Panc1 (cell line): ENCODE data around the gene GYG2. TPM values are rescaled to one million over a fixed set of nuclear protein-coding genes. Genes with fewer than 3 reads are reported as not detected.
"Not testable (repeated sequence)": the region's sequence is repeated elsewhere in the genome, so short reads cannot be mapped to it uniquely, and the experiment has no call there.

Experiments
- ATAC-seq: fragments of 200-7000 bp; cut with Tn5 transposase; 2 replicates; pipeline ENCODE4 v1.9.1; 2020; ENCODE audit warnings: mild to moderate bottlenecking, moderate library complexity
- BruUV-seq: library from RNA; stranded (reverse); fragments of 400-500 nt; replicated peaks from 2 replicates; lab custom pipeline; 2021; lab: Mats Ljungman, UMichigan
- CTCF ChIA-PET: fragments of 300-600 bp; sonication (Branson Sonifier 250); formaldehyde crosslinking; loops from one replicate; lab custom pipeline; 2022; ENCODE audit warnings: antibody characterized with exemption; lab: Charles Lee
- POLR2A ChIA-PET: fragments of 300-600 bp; sonication (Branson Sonifier 250); formaldehyde crosslinking; loops from one replicate; lab custom pipeline; 2022; ENCODE audit warnings: antibody characterized with exemption; lab: Charles Lee
- DNase-seq: peaks from one replicate; pipeline ENCODE4 v3.0.0-alpha.2; 2010; ENCODE audit warnings: low read depth, low spot score
- H3K27ac ChIP-seq: 2 replicates; pipeline ENCODE4 v1.5.1; 2011; ENCODE audit warnings: mild to moderate bottlenecking, low read length, inconsistent platforms
- H3K27me3 ChIP-seq: fragments of 200-500 bp; sonication (Bioruptor generic); 2 replicates; pipeline ENCODE4 v1.6.0; 2014; ENCODE audit warnings: low read length, inconsistent platforms; ENCODE audit not compliant: control insufficient read depth, insufficient read depth
- H3K36me3 ChIP-seq: fragments of 200-500 bp; sonication (Bioruptor generic); 2 replicates; pipeline ENCODE4 v1.5.1; 2014; ENCODE audit warnings: inconsistent platforms, mild to moderate bottlenecking, low read length, moderate library complexity; ENCODE audit not compliant: control insufficient read depth, insufficient read depth
- H3K4me1 ChIP-seq: 2 replicates; pipeline ENCODE4 v1.5.1; 2011; ENCODE audit warnings: inconsistent platforms, mild to moderate bottlenecking, low read length, moderate library complexity; ENCODE audit not compliant: control insufficient read depth, insufficient read depth
- H3K4me3 ChIP-seq, 2 experiments: 2 replicates each; pipeline ENCODE4 v1.5.1; 2011 to 2012; ENCODE audit warnings: low read depth in 2 of 2, low read length in 2 of 2, mild to moderate bottlenecking in 2 of 2, inconsistent platforms in 1 of 2, moderate library complexity in 1 of 2
- H3K9me3 ChIP-seq: fragments of 200-500 bp; sonication (Bioruptor generic); 2 replicates; pipeline ENCODE4 v1.5.1; 2014; ENCODE audit warnings: low read depth, mild to moderate bottlenecking, inconsistent platforms, low read length, moderate library complexity; ENCODE audit not compliant: control insufficient read depth, insufficient read depth
- CTCF ChIP-seq: fragments of 450-650 bp; IDR thresholded peaks from 2 replicates; pipeline ENCODE4 v1.5.1; 2017; ENCODE audit warnings: mild to moderate bottlenecking
- POLR2AphosphoS5 ChIP-seq: IDR thresholded peaks from 2 replicates; pipeline ENCODE4 v1.6.1; 2012; ENCODE audit warnings: mild to moderate bottlenecking, low read depth, low read length, moderate library complexity
- REST ChIP-seq, 2 experiments: IDR thresholded peaks; 2 replicates each; pipeline ENCODE4 v1.6.1; 2011 to 2012; ENCODE audit warnings: low read depth in 2 of 2, control low read depth in 1 of 2, low read length in 1 of 2, mild to moderate bottlenecking in 1 of 2, moderate library complexity in 1 of 2; ENCODE audit not compliant: insufficient read depth in 1 of 2
- SIN3A ChIP-seq: IDR thresholded peaks from 2 replicates; pipeline ENCODE4 v1.6.1; 2012; ENCODE audit warnings: low read depth, mild to moderate bottlenecking, low read length, moderate library complexity, borderline replicate concordance; ENCODE audit not compliant: insufficient read depth
- TCF7L2 ChIP-seq: IDR thresholded peaks from 2 replicates; pipeline ENCODE4 v1.6.1; 2011; ENCODE audit warnings: mild to moderate bottlenecking, low read depth, low read length, inconsistent platforms
- in situ Hi-C: cut with HindIII; loops from 2 replicates; pipeline ENCODE4 v1.10.0; 2016; ENCODE audit warnings: low sequenced_read_pairs, low pct_unique_long_range_greater_than_20kb
- intact Hi-C: fragments of 100-400 bp; cut with micrococcal nuclease; formaldehyde crosslinking; loops from one replicate; pipeline ENCODE4 v1.10.0; 2022; ENCODE audit not compliant: unreplicated experiment
- total RNA-seq: library from RNA; stranded (reverse); gene quantifications from one replicate; pipeline ENCODE4 v1.2.1, GENCODE V29; 2021; ENCODE audit not compliant: unreplicated experiment

Gene GYG2
- total RNA-seq, 1 experiment from 2014 or later = 0.85 TPM

GRCh38 chrX:2924151-2924550 is 95.4 kb downstream of the GYG2 start:
- CTCF ChIA-PET = no interaction called here
- intact Hi-C loops = no loop called here
- Histone ChIP-seq H3K36me3 (no peaks in the 10 kb centered on the region), H3K4me3 (no peak overlapping the region), H3K27ac (no peak overlapping the region), H3K9me3 (no peaks in the 10 kb centered on the region), H3K4me1 (no peaks in the 10 kb centered on the region), H3K27me3 (no peaks in the 10 kb centered on the region)
- ATAC-seq (no peak), DNase-seq (no peak)
- in situ Hi-C loops = no loop called here
- TF ChIP-seq TCF7L2 (no peak), CTCF (no peak), POLR2AphosphoS5 (no peak), REST (IDR thresholded peaks at IDR 0.05; ENCODE audit: insufficient read depth in 1 of 2, low read depth in 2 of 2, low read length in 1 of 2) (no peak), SIN3A (no peak)
- no TSS peak for BruUV-seq
- POLR2A ChIA-PET = no interaction called here

- ATAC-seq, intact Hi-C loops, DNase-seq, in situ Hi-C loops, H3K4me1 ChIP-seq, H3K4me3 ChIP-seq, H3K27me3 ChIP-seq, H3K27ac ChIP-seq, H3K36me3 ChIP-seq, POLR2A ChIA-PET, BruUV-seq, CTCF ChIA-PET, H3K9me3 ChIP-seq: not testable (repeated sequence)
These were observed 97.5 kb downstream of the GYG2 start for GRCh38 chrX:2926255-2926654.

- no peaks in the 10 kb centered on the region; the same call in 1 of the 2 replicates for H3K9me3 ChIP-seq
- in situ Hi-C loops (no loop called here), intact Hi-C loops (no loop called here)
- CTCF ChIA-PET = no interaction called here
- H3K36me3 ChIP-seq = no peaks in the 10 kb centered on the region
- no peak overlapping the region for H3K4me3 ChIP-seq
- DNase-seq (no peak), ATAC-seq (no peak)
- no peak overlapping the region for H3K27ac ChIP-seq
- TF ChIP-seq REST (IDR thresholded peaks at IDR 0.05; ENCODE audit: insufficient read depth in 1 of 2, low read depth in 2 of 2, low read length in 1 of 2) (no peak), TCF7L2 (no peak), CTCF (no peak), POLR2AphosphoS5 (no peak), SIN3A (no peak)
- POLR2A ChIA-PET = no interaction called here
- H3K27me3 ChIP-seq = no peaks in the 10 kb centered on the region
- no TSS peak for BruUV-seq
- no peaks in the 10 kb centered on the region for H3K4me1 ChIP-seq
These were observed 98.0 kb downstream of the GYG2 start for GRCh38 chrX:2926664-2927275.
